IMR-90 (cell line): ENCODE data around the gene P2RY2. TPM values are rescaled to one million over a fixed set of nuclear protein-coding genes. Genes with fewer than 3 reads are reported as not detected.

Source experiments
- ATAC-seq: fragments of 200-7000 bp; cut with Tn5 transposase; 2 replicates; pipeline ENCODE4 v1.9.1; 2020; ENCODE audit warnings: low read depth, mild to moderate bottlenecking, moderate library complexity
- BruUV-seq: library from RNA; stranded (reverse); fragments of 400-500 nt; replicated peaks from 2 replicates; lab custom pipeline; 2021; lab: Mats Ljungman, UMichigan
- CTCF ChIA-PET: fragments of 300-600 bp; formaldehyde crosslinking; extraction: SDS; loops from one replicate; lab custom pipeline; 2021; ENCODE audit warnings: antibody characterized with exemption; lab: Yijun Ruan, JAX
- POLR2A ChIA-PET: fragments of 300-600 bp; sonication (Branson Sonifier 250); formaldehyde crosslinking; loops from one replicate; lab custom pipeline; 2022; ENCODE audit warnings: antibody characterized with exemption; ENCODE audit not compliant: unreplicated experiment; lab: Charles Lee
- DNase-seq: peaks from one replicate; pipeline ENCODE4 v3.0.0; 2013
- H2AFZ ChIP-seq: replicated peaks from 2 replicates; pipeline ENCODE3; 2013; ENCODE audit warnings: low read length, mild to moderate bottlenecking; ENCODE audit not compliant: poor library complexity
- H2AK5ac ChIP-seq: 2 replicates; pipeline ENCODE4 v1.6.1; 2013; ENCODE audit warnings: low read depth, low read length, inconsistent platforms
- H2AK9ac ChIP-seq: replicated peaks from 2 replicates; pipeline ENCODE3; 2013; ENCODE audit warnings: mild to moderate bottlenecking, low read depth, low read length, moderate library complexity; ENCODE audit not compliant: poor library complexity
- H2BK120ac ChIP-seq: 2 replicates; pipeline ENCODE4 v1.6.1; 2013; ENCODE audit warnings: low read depth, low read length, inconsistent platforms
- H2BK15ac ChIP-seq: 3 replicates; pipeline ENCODE4 v1.6.1; 2013; ENCODE audit warnings: low read depth, low read length, inconsistent platforms
- H2BK20ac ChIP-seq: 2 replicates; pipeline ENCODE4 v1.6.1; 2013; ENCODE audit warnings: low read depth, mild to moderate bottlenecking, inconsistent platforms, low read length, moderate library complexity
- H2BK5ac ChIP-seq: 2 replicates; pipeline ENCODE4 v1.6.1; 2013; ENCODE audit warnings: mild to moderate bottlenecking, low read depth, low read length, inconsistent platforms; ENCODE audit not compliant: poor library complexity, severe bottlenecking
- H3K14ac ChIP-seq: replicated peaks from 2 replicates; pipeline ENCODE4 v1.6.1; 2013; ENCODE audit warnings: low read depth, low read length, inconsistent platforms
- H3K18ac ChIP-seq: 2 replicates; pipeline ENCODE4 v1.6.1; 2013; ENCODE audit warnings: low read depth, low read length, control low read depth
- H3K23ac ChIP-seq: 2 replicates; pipeline ENCODE4 v1.6.1; 2013; ENCODE audit warnings: low read depth, low read length, inconsistent platforms
- H3K27ac ChIP-seq: 2 replicates; pipeline ENCODE4 v1.5.1; 2013; ENCODE audit warnings: mild to moderate bottlenecking, control low read depth, low read length; ENCODE audit not compliant: insufficient read depth
- H3K27me3 ChIP-seq: 2 replicates; pipeline ENCODE4 v1.6.1; 2013; ENCODE audit warnings: low read length; ENCODE audit not compliant: control insufficient read depth, insufficient read depth
- H3K36me3 ChIP-seq: 2 replicates; pipeline ENCODE4 v1.6.1; 2013; ENCODE audit warnings: low read length, mixed read lengths; ENCODE audit not compliant: control insufficient read depth, insufficient read depth
- H3K4ac ChIP-seq: 2 replicates; pipeline ENCODE4 v1.6.1; 2013; ENCODE audit warnings: low read depth, low read length, inconsistent platforms
- H3K4me1 ChIP-seq: 2 replicates; pipeline ENCODE4 v1.6.1; 2013; ENCODE audit warnings: low read length, mixed read lengths; ENCODE audit not compliant: control insufficient read depth, insufficient read depth
- H3K4me2 ChIP-seq: 2 replicates; pipeline ENCODE4 v1.6.1; 2013; ENCODE audit warnings: low read depth, mild to moderate bottlenecking, control low read depth, low read length, moderate library complexity
- H3K4me3 ChIP-seq: 2 replicates; pipeline ENCODE4 v1.5.1; 2013; ENCODE audit warnings: low read depth, mild to moderate bottlenecking, control low read depth, low read length, moderate library complexity; ENCODE audit not compliant: insufficient read depth
- H3K56ac ChIP-seq: 2 replicates; pipeline ENCODE4 v1.6.1; 2013; ENCODE audit warnings: low read length, inconsistent platforms; ENCODE audit not compliant: insufficient read depth; ENCODE audit errors: extremely low read depth
- H3K79me1 ChIP-seq, 2 experiments: 2 replicates each; pipeline ENCODE4 v1.6.1; 2013; ENCODE audit warnings: low read length in 2 of 2, inconsistent platforms in 1 of 2, low read depth in 1 of 2
- H3K9ac ChIP-seq: 2 replicates; pipeline ENCODE4 v1.6.1; 2013; ENCODE audit warnings: low read depth, low read length, control low read depth
- H3K9me1 ChIP-seq: 2 replicates; pipeline ENCODE4 v1.6.1; 2013; ENCODE audit warnings: low read length, inconsistent platforms; ENCODE audit not compliant: insufficient read depth
- H3K9me3 ChIP-seq: 2 replicates; pipeline ENCODE4 v1.6.1; 2013; ENCODE audit warnings: low read length; ENCODE audit not compliant: control insufficient read depth, insufficient read depth
- H4K20me1 ChIP-seq: 2 replicates; pipeline ENCODE4 v1.6.1; 2013; ENCODE audit warnings: low read length, inconsistent platforms; ENCODE audit not compliant: insufficient read depth
- H4K5ac ChIP-seq: 2 replicates; pipeline ENCODE4 v1.6.1; 2013; ENCODE audit warnings: mild to moderate bottlenecking, low read depth, low read length, control low read depth
- H4K8ac ChIP-seq, 2 experiments: 2 replicates each; pipeline ENCODE4 v1.6.1; 2013; ENCODE audit warnings: low read depth in 2 of 2, low read length in 2 of 2, control low read depth in 1 of 2, inconsistent platforms in 1 of 2
- H4K91ac ChIP-seq: 2 replicates; pipeline ENCODE4 v1.6.1; 2013; ENCODE audit warnings: low read depth, low read length, inconsistent platforms; ENCODE audit not compliant: insufficient read depth
- BHLHE40 ChIP-seq: fragments of 150-350 bp; IDR thresholded peaks from 2 replicates; pipeline ENCODE4 v1.6.1; 2016; ENCODE audit warnings: mild to moderate bottlenecking, low read depth, low read length
- CEBPB ChIP-seq: IDR thresholded peaks from 2 replicates; pipeline ENCODE4 v1.6.1; 2012; ENCODE audit warnings: low read depth, low read length, improper control_type of control experiment
- CHD1 ChIP-seq: IDR thresholded peaks from 2 replicates; pipeline ENCODE4 v1.6.1; 2012; ENCODE audit warnings: low read depth, low read length, improper control_type of control experiment
- ELK1 ChIP-seq: fragments of 150-350 bp; IDR thresholded peaks from 2 replicates; pipeline ENCODE4 v1.6.1; 2016; ENCODE audit warnings: low read depth, mild to moderate bottlenecking, low read length, moderate library complexity, borderline replicate concordance
- FOS ChIP-seq: fragments of 150-350 bp; IDR thresholded peaks from 2 replicates; pipeline ENCODE4 v1.6.1; 2016; ENCODE audit warnings: low read depth, low read length
- MAFK ChIP-seq: IDR thresholded peaks from 2 replicates; pipeline ENCODE4 v1.6.1; 2012; ENCODE audit warnings: low read depth, low read length, improper control_type of control experiment
- MAZ ChIP-seq: IDR thresholded peaks from 2 replicates; pipeline ENCODE4 v1.6.1; 2012; ENCODE audit warnings: low read depth, mild to moderate bottlenecking, low read length, improper control_type of control experiment, moderate library complexity, borderline replicate concordance
- MXI1 ChIP-seq: IDR thresholded peaks from 2 replicates; pipeline ENCODE4 v1.6.1; 2012; ENCODE audit warnings: low read depth, mild to moderate bottlenecking, low read length, moderate library complexity, borderline replicate concordance
- NFE2L2 ChIP-seq: fragments of 150-350 bp; IDR thresholded peaks from 2 replicates; pipeline ENCODE4 v1.6.1; 2016; ENCODE audit warnings: low read depth, mild to moderate bottlenecking, low read length
- POLR2A ChIP-seq: IDR thresholded peaks from 2 replicates; pipeline ENCODE4 v1.6.1; 2012; ENCODE audit warnings: mild to moderate bottlenecking, low read depth, low read length
- RAD21 ChIP-seq: IDR thresholded peaks from 2 replicates; pipeline ENCODE4 v1.6.1; 2012; ENCODE audit warnings: low read length, improper control_type of control experiment
- RCOR1 ChIP-seq: IDR thresholded peaks from 2 replicates; pipeline ENCODE4 v1.6.1; 2012; ENCODE audit warnings: mild to moderate bottlenecking, low read length, improper control_type of control experiment; ENCODE audit not compliant: insufficient replicate concordance
- RFX5 ChIP-seq: IDR thresholded peaks from 2 replicates; pipeline ENCODE4 v1.8.0; 2012; ENCODE audit warnings: low read depth, mild to moderate bottlenecking, low read length, moderate library complexity
- USF2 ChIP-seq: fragments of 150-350 bp; IDR thresholded peaks from 2 replicates; pipeline ENCODE4 v1.6.1; 2017; ENCODE audit warnings: mild to moderate bottlenecking, antibody characterized with exemption, low read length, low read depth
- WGBS, 2 experiments: methylation state at CpG; one replicate each; pipeline versions ENCODE4 v1.1.5 to v1.1.7; 2013; ENCODE audit warnings: missing lambda C conversion rate in 2 of 2; ENCODE audit not compliant: insufficient read length in 1 of 2; ENCODE audit errors: extremely low coverage in 2 of 2; 5-methylcytosine and 5-hydroxymethylcytosine counted together
- dilution Hi-C: fragments of 300-500 bp; cut with HindIII; formaldehyde crosslinking; loops from one replicate; pipeline ENCODE4 v1.14.3; 2018; ENCODE audit warnings: low sequenced_read_pairs; ENCODE audit not compliant: unreplicated experiment
- in situ Hi-C: fragments of 300-500 bp; cut with MboI; formaldehyde crosslinking; loops from 3 replicates; pipeline ENCODE4 v1.14.3; 2019; ENCODE audit warnings: low sequenced_read_pairs, inconsistent platforms, mixed read lengths
- intact Hi-C: fragments of 100-400 bp; cut with micrococcal nuclease; formaldehyde crosslinking; loops from 2 replicates; pipeline ENCODE4 v1.10.0; 2022
- polyA plus RNA-seq, 3 experiments: library from polyadenylated mRNA; depleted of rRNA; stranded (reverse); fragments of >200 nt; gene quantifications; 2 replicates each; pipeline ENCODE4 v1.2.3, GENCODE V29; 2012; ENCODE audit warnings: low replicate concordance in 1 of 3
- total RNA-seq: library from RNA; depleted of rRNA; stranded (reverse); fragments of >200 nt; gene quantifications from 2 replicates; pipeline ENCODE4 v1.2.3, GENCODE V29; 2012
- TF ChIP-seq, protein P1 (sequence below): conservative IDR thresholded peaks from 2 replicates; pipeline ENCODE4 v1.5.1; 2012; ENCODE audit warnings: mild to moderate bottlenecking, low read depth, low read length, improper control_type of control experiment

P2RY2 gene
- total and polyA plus RNA-seq, 2 of the 4 experiments (the other 2 are of a cell fraction), result not detected

DNA sequence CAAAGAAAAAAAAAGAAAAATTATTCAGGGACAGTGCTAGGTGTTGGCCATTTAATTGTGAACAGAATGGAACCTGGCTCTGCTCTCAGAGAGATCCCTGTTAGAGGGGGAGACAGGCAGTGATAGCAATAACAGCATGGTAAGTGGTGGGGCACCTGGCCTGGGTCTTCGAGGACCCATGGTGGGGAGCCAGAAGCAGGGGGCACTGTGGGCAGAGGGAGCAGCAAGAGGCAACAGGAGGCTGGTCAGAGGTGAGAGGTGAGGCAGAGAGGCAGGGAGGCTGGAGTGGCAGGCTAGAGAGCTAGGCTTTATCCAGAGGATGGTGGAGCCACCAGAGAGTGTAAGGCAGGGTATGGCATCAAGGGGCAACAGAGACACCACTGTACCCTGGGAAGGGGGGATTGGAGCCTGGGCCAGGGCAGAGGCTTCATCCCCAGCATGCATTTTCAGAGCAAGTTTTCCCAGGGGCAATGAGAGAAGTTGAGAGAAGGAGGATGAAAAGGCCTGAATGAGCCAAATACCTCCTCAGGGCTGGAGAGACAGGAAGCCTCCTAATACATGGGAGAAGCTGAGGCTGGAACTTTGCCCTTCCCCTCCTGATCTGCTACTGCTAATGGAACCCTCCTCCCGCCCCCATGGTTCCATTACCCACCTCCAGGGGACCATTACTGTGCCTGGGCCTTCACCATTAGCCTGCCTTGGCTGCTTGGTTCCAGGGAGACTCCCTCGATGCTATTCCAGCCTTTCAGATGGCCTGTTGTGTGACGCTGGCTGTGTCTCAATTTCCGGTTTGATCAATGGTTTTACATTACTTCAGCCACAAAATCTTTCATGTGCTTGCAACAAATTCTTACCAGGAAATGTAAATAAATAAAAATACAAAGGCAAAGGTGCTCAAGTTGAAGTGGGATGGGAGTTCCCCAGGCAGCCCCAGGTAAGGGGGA is 2.6 kb upstream of the P2RY2 start:
- Histone ChIP-seq H3K79me1 (no peaks in the 10 kb centered on the region), H4K5ac (no peak overlapping the region), H3K18ac (no peak overlapping the region), H3K9me3 (no peaks in the 10 kb centered on the region), H2AFZ (no peak overlapping the region), H2AK5ac (no peak overlapping the region), H4K20me1 (no peaks in the 10 kb centered on the region), H4K8ac (no peak overlapping the region), H3K27ac (no peak overlapping the region), H3K4me2 (no peak overlapping the region), H2BK20ac (no peak overlapping the region), H3K4ac (no peak overlapping the region), H3K9ac (no peak overlapping the region), H2AK9ac (no peak overlapping the region), H3K4me1 (no peaks in the 10 kb centered on the region; the same call in 1 of the 2 replicates), H2BK120ac (no peak overlapping the region), H4K91ac (no peak overlapping the region), H3K36me3 (no peaks in the 10 kb centered on the region), H3K27me3 (peaks cover 38% of the 10 kb centered on the region), H2BK5ac (no peak overlapping the region), H3K9me1 (no peaks in the 10 kb centered on the region), H3K14ac (no peak overlapping the region), H3K56ac (no peak overlapping the region), H3K23ac (no peak overlapping the region), H3K4me3 (no peak overlapping the region), H2BK15ac (no peak overlapping the region)
- WGBS, 2 experiments, result 67% methylated on average over 1 of the region's 5 CpGs; no CpG with 5 or more reads in 1 of the 2 experiments
- intact Hi-C loops, result no loop called here
- dilution Hi-C loops, result no loop called here
- DNase-seq (no peak), ATAC-seq (no peak)
- BruUV-seq, result no TSS peak
- ChIA-PET CTCF (no interaction called here), POLR2A (no interaction called here)
- in situ Hi-C loops, result no loop called here
- TF ChIP-seq POLR2A, result no peak
- TF ChIP-seq CHD1, result no peak
- TF ChIP-seq MAZ, result no peak
- no peak for TF ChIP-seq BHLHE40
- TF ChIP-seq RAD21, result no peak
- TF ChIP-seq FOS, result no peak
- no peak for TF ChIP-seq CEBPB
- no peak for TF ChIP-seq RCOR1
- TF ChIP-seq ELK1, result no peak
- no peak for TF ChIP-seq RFX5
- TF ChIP-seq, protein P1, sequence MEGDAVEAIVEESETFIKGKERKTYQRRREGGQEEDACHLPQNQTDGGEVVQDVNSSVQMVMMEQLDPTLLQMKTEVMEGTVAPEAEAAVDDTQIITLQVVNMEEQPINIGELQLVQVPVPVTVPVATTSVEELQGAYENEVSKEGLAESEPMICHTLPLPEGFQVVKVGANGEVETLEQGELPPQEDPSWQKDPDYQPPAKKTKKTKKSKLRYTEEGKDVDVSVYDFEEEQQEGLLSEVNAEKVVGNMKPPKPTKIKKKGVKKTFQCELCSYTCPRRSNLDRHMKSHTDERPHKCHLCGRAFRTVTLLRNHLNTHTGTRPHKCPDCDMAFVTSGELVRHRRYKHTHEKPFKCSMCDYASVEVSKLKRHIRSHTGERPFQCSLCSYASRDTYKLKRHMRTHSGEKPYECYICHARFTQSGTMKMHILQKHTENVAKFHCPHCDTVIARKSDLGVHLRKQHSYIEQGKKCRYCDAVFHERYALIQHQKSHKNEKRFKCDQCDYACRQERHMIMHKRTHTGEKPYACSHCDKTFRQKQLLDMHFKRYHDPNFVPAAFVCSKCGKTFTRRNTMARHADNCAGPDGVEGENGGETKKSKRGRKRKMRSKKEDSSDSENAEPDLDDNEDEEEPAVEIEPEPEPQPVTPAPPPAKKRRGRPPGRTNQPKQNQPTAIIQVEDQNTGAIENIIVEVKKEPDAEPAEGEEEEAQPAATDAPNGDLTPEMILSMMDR, result no peak
- TF ChIP-seq NFE2L2, result no peak
- no peak for TF ChIP-seq MAFK
- no peak for TF ChIP-seq USF2
- TF ChIP-seq MXI1, result no peak
